SH-SY5Y (cell line): ENCODE results near the gene SDK1.

Source experiments
- GATA2 ChIP-seq: IDR thresholded peaks from 2 replicates; pipeline ENCODE4 v1.6.1; 2011; ENCODE audit warnings: mild to moderate bottlenecking, low read depth, low read length
- GATA3 ChIP-seq: IDR thresholded peaks from 2 replicates; pipeline ENCODE4 v1.6.1; 2011; ENCODE audit warnings: low read depth, mild to moderate bottlenecking, low read length, moderate library complexity

GRCh38 chr7:4241791-4242190 lies 940.7 kb downstream of the SDK1 start:
- TF ChIP-seq GATA3 (no peak), GATA2 (no peak)
